HepG2 (cell line): ENCODE measurements around the gene PRR15L. TPM values are rescaled to one million over a fixed set of nuclear protein-coding genes. Genes with fewer than 3 reads are reported as not detected.

Experiments
- HIC2 ChIP-seq: sonication (generic); formaldehyde crosslinking; IDR thresholded peaks from 2 replicates; pipeline ENCODE4 v1.9.0; 2022; ENCODE audit warnings: low read depth, missing genetic modification reagents
- NFKB2 ChIP-seq: sonication (generic); formaldehyde crosslinking; IDR thresholded peaks from 2 replicates; pipeline ENCODE4 v1.4.0; 2020; ENCODE audit warnings: missing genetic modification reagents, borderline replicate concordance
- NPAS2 ChIP-seq: sonication (generic); formaldehyde crosslinking; IDR thresholded peaks from 2 replicates; pipeline ENCODE4 v1.8.0; 2022; ENCODE audit warnings: mild to moderate bottlenecking, missing genetic modification reagents, borderline replicate concordance
- REPIN1 ChIP-seq: sonication (generic); formaldehyde crosslinking; IDR thresholded peaks from 2 replicates; pipeline ENCODE4 v1.8.0; 2022; ENCODE audit warnings: missing genetic modification reagents, low read depth, mild to moderate bottlenecking, borderline replicate concordance
- THAP7 ChIP-seq: sonication (generic); formaldehyde crosslinking; IDR thresholded peaks from 2 replicates; pipeline ENCODE4 v1.8.1; 2023; ENCODE audit warnings: mild to moderate bottlenecking, missing genetic modification reagents
- TIGD3 ChIP-seq: sonication (generic); formaldehyde crosslinking; IDR thresholded peaks from 2 replicates; pipeline ENCODE4 v1.5.1; 2020; ENCODE audit warnings: mild to moderate bottlenecking, missing genetic modification reagents, borderline replicate concordance
- ZBTB25 ChIP-seq: IDR thresholded peaks from 2 replicates; pipeline ENCODE4 v1.6.1; 2018; ENCODE audit warnings: missing genetic modification reagents
- ZBTB8A ChIP-seq: sonication (generic); formaldehyde crosslinking; IDR thresholded peaks from 2 replicates; pipeline ENCODE4 v1.4.0; 2020; ENCODE audit warnings: mild to moderate bottlenecking, low read depth, missing genetic modification reagents, borderline replicate concordance
- ZMAT5 ChIP-seq: sonication (generic); formaldehyde crosslinking; IDR thresholded peaks from 2 replicates; pipeline ENCODE4 v1.5.0; 2020; ENCODE audit warnings: mild to moderate bottlenecking, low read depth, missing genetic modification reagents, borderline replicate concordance
- ZNF274 ChIP-seq: sonication (generic); formaldehyde crosslinking; IDR thresholded peaks from 2 replicates; pipeline ENCODE4 v1.5.1; 2020; ENCODE audit warnings: mild to moderate bottlenecking, missing genetic modification reagents
- ZNF496 ChIP-seq: sonication (generic); formaldehyde crosslinking; IDR thresholded peaks from 2 replicates; pipeline ENCODE4 v1.8.1; 2023; ENCODE audit warnings: mild to moderate bottlenecking, moderate library complexity, missing genetic modification reagents; ENCODE audit not compliant: insufficient replicate concordance
- ZNF512 ChIP-seq: sonication (generic); formaldehyde crosslinking; IDR thresholded peaks from 2 replicates; pipeline ENCODE4 v1.4.0; 2020; ENCODE audit warnings: mild to moderate bottlenecking, missing genetic modification reagents
- ZNF562 ChIP-seq: sonication (generic); formaldehyde crosslinking; IDR thresholded peaks from 2 replicates; pipeline ENCODE4 v1.8.0; 2022; ENCODE audit warnings: missing genetic modification reagents, borderline replicate concordance
- ZNF570 ChIP-seq: sonication (generic); formaldehyde crosslinking; IDR thresholded peaks from 2 replicates; pipeline ENCODE4 v1.4.0; 2020; ENCODE audit warnings: mild to moderate bottlenecking, missing genetic modification reagents, borderline replicate concordance
- ZNF687 ChIP-seq: sonication (generic); formaldehyde crosslinking; IDR thresholded peaks from 2 replicates; pipeline ENCODE4 v1.5.1; 2020; ENCODE audit warnings: mild to moderate bottlenecking, missing genetic modification reagents, moderate library complexity
- polyA plus RNA-seq, 8 experiments: library from polyadenylated mRNA; depleted of rRNA in 3 of 8; stranded (reverse) in 7 of 8; unstranded in 1 of 8; fragments of >200 nt; fragmentation: Illumina TruSeq in 4 of 8; extraction: Trizol in 4 of 8; gene quantifications; 2 replicates each; pipeline versions ENCODE4 v1.2.1 to v1.2.3, GENCODE V29; 2011 to 2016; ENCODE audit warnings: low read depth in 4 of 8, missing spikeins in 1 of 8, mixed read lengths in 1 of 8; ENCODE audit not compliant: insufficient read depth in 1 of 8
- total RNA-seq, 5 experiments: library from RNA; depleted of rRNA; stranded (reverse); fragments of >200 nt; fragmentation: Illumina TruSeq; extraction: Trizol; gene quantifications; 2 replicates each; pipeline ENCODE4 v1.2.3, GENCODE V29; 2016; ENCODE audit warnings: low read depth in 1 of 5

Gene PRR15L
- total and polyA plus RNA-seq, 2 of the 13 experiments (the other 11 are each of a cell fraction or from before 2014, with no cell fraction given), result 0.44 to 2.0 TPM

GRCh38 chr17:47952171-47953021 lies 5.3 kb downstream of the PRR15L start (continued):
- no peak for TF ChIP-seq ZMAT5 (CRISPR knock-in tag)
- TF ChIP-seq ZNF496 (CRISPR knock-in tag), result no peak
- peak; percentile 65 for TF ChIP-seq ZNF687
- no peak for TF ChIP-seq TIGD3
- 0 out of 2 replicates have a peak, but pooled peaks have one; percentile 37 for TF ChIP-seq NFKB2
- TF ChIP-seq ZNF570 (CRISPR knock-in tag), result no peak
- peak; percentile 63; the same call in 1 of the 2 replicates for TF ChIP-seq HIC2 (CRISPR knock-in tag)
- TF ChIP-seq ZNF512 (CRISPR knock-in tag), result no peak
- no peak for TF ChIP-seq REPIN1 (CRISPR knock-in tag)
- TF ChIP-seq THAP7 (CRISPR knock-in tag), result peak; percentile 41; the same call in 1 of the 2 replicates
- TF ChIP-seq ZNF562 (CRISPR knock-in tag), result no peak
- no peak for TF ChIP-seq NPAS2 (CRISPR knock-in tag)
- peak; percentile 45; the same call in 1 of the 2 replicates for TF ChIP-seq ZNF274
- no peak for TF ChIP-seq ZBTB25 (CRISPR knock-in tag)
- no peak for TF ChIP-seq ZBTB8A (CRISPR knock-in tag)
